Measurements from ENCODE around the gene CACNA2D3. TPM values are rescaled to one million over a fixed set of nuclear protein-coding genes. Genes with fewer than 3 reads are reported as not detected.
"Not testable (repeated sequence)": the region's sequence is repeated elsewhere in the genome, so short reads cannot be mapped to it uniquely, and the experiment has no call there.

CACNA2D3 gene
- total RNA-seq, 1 experiment from 2014 or later, result not detected

DNA sequence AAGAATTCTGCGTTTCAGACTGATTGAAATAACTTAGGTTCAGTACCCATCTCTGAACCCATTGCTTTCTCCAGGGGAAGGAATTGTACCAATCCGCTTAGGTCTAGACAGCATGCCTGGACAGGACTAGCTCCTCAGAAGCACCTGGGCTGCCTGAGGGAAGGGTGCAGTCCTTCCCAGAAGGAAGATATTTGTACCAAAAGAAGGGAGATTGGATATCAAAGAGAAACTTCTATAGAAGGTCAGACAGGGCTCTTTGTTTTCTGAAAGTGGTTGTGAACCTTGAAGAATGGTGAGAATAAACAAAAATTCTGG is 939.3 kb downstream of the CACNA2D3 start:
- DNase-seq (ENCODE audit: low spot score), result no peak

DNA sequence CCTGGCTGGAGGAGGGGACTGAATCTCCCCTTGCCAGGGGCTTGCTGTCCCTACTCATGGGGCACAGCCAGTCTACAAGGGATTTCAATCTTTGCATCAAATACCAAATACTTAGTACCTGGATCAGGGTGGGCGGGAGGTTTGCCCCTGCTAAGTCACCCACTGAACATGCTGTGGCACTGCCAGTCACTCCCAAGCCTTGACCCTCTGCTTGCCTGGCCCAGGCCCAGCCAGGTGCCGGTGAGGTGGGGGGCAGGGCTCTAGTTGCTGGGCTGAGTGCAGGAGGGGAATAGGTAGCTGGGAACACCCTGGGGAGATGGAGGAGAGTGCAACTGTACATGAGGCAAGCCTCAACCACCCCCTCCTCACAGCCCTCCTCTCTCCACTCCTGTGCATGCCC is 941.8 kb downstream of the CACNA2D3 start:
- DNase-seq (ENCODE audit: low spot score), result no peak

DNA sequence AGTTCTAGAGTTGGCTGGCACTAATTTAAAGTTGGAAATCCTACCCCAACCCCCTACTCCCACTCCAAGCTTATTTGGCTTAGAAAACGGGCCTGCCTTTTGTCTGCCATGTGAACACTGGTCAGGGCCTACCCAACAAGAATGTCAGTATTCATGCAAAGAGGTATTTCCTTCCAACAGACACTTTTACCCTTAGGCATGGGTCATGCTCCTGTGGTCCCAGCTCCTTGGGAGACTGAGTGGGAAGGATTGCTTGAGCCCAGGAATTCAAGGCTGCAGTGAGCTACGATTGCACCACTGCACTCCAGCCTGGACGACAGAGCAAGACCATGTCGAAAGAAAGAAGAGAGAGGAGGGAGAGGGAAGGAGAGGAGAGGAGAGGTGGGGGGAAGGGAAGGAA is 943.0 kb downstream of the CACNA2D3 start:
- no peak for DNase-seq (ENCODE audit: low spot score)

DNA sequence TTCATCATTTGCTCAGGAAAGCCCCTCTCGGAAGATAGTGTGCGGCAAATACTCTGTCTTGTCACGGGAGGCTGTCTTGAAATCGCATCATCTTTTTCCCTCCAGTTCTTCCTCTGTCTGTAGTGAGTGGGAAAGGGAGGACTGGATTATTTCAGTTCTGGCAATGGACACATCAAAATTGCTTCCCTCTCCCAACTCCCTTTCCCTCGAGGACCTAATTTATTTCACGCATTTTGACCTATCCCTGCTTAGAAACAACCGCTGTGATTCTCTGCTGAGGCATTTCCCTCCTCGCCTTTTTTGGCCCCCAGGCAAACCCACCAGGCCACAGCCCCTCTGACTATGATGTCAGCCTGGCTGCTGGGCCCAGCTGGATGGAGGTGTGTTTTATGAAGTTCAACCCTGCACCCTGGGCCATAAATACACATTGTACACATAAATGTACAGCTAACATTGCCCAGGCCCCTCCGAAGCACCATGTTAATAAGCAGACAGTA is 944.2 kb downstream of the CACNA2D3 start:
- DNase-seq (ENCODE audit: low spot score), result no peak

DNA sequence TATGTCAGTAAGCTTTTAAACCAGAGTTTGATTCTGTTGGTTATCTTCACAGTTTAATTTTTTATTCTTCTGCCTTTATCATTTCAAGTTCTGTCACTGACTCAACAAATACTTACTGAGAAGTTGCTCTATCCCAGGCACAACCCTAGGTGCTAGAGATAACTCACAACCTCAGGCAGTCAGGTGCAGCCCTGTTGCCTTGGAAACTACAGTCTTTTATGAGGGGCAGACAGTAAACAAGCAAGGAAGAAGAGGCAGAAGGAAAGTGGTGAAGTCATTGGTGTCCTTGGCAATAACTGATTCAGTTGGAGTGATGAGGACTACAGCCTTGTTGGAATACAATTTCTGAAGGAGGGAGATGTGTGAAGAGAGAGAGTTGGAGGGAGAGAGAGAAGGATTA is 947.6 kb downstream of the CACNA2D3 start:
- DNase-seq (ENCODE audit: low spot score), result no peak

DNA sequence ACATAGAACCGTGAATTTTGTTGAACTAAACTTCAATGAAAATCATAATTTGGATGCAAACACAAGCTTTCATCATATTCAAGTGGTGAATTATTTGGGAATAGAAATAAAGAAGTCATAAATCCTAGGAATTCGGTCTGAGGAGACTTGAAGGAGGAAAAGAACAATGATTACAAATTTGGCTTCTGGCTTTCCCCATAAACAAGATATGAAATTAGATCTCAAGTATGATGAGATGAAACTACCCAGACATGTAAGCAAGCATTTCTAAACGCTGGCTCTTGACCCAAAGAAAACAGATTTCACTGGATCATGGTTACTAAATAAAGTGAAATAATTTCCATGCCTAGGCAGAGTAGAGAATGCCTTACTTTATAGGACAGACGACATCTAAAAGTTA is 952.4 kb downstream of the CACNA2D3 start:
- DNase-seq (ENCODE audit: low spot score), result no peak

DNA sequence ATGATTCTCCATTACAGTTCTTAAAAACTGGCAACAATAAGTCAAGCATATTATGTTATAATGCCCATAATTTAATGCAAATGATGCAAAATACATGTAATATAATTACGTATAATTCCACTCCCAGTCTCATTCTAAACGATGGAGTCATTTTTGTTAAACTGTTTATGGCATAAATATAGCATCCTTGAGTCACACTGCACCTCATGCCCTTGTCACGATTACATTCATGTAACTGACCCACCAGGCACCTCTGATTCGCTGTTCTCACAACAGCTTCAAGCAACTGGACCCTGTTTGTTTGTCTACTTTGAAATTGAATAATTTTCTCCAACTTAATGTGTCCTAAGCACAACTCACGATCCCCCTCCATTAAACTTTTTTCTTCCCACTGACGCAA is 953.5 kb downstream of the CACNA2D3 start:
- no peak for DNase-seq (ENCODE audit: low spot score)

DNA sequence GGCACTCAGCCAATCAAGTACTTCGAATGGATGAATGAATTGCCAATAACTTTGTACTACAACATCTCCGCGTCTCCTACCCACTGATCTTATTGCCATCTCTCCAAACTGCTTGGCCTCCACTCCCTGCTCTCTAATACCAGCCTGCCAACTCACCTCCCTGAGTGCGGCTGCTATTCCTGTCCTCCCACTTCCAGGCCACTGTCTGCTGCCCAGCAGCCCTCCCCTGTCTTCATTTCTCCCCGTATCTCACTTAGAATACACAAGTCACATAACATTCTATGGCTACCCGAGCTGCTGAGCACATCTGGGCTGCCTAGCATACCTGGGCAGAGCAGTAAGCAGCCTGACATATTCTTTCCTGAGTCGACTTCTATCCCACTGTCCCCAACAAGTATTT is 955.4 kb downstream of the CACNA2D3 start:
- DNase-seq (ENCODE audit: low spot score), result no peak

DNA sequence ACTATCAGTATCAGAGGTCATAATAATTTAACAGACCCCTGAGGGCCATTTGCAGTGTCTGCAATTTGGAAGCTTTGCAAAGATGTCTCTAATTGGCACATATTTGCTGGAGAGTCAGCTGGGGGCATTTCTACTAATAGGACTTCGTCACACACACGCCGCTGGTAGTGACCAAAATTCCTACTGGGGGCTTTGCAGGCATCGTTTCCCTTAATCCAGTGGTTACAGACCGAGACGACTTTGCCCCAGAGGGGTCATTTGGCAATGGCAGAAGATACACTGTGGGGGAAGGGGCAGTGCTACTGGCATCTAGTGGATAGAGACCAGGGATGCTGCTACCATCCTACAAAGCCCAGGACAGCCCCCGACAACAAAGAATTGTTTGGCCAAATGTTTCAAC is 956.5 kb downstream of the CACNA2D3 start:
- DNase-seq (ENCODE audit: low spot score), result no peak

DNA sequence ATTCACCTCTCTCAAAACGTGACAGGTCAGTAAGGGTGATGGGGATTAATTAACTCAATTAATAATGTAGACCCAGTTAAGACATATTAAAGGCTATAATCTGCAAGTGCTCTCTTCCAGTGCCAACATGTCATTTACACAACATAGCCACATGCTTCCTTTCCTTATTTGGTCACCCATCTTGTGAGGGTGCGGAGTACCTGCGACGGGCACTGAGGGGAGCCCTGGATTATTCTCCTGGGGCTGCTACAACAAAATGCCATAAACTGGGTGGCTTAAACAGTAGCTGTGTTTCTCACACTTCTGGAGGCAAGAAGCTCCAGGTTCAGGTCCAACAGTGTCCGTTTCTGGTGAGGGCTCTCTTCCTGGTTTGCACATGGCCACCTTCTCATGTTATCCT is 962.9 kb downstream of the CACNA2D3 start:
- no peak for DNase-seq (ENCODE audit: low spot score)

DNA sequence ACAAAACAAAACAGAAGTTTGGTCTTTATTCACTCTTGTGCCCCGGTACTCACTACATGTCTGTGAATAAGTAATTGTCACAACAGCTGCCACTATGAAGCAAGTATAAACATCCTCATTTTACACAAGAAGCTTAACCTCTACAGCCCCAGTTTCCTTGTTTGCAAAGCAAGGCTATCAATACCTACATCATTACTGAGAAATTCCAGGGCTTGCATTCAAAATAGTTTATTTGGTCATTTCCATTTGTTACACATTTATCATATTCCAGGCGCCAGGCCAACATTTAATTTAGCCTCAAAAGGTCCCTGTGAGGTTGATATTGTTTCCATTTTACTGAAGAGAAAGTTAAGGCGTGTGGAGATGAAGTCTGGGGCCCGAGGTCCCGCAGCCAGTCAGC is 966.9 kb downstream of the CACNA2D3 start:
- no peak for DNase-seq (ENCODE audit: low spot score)

DNA sequence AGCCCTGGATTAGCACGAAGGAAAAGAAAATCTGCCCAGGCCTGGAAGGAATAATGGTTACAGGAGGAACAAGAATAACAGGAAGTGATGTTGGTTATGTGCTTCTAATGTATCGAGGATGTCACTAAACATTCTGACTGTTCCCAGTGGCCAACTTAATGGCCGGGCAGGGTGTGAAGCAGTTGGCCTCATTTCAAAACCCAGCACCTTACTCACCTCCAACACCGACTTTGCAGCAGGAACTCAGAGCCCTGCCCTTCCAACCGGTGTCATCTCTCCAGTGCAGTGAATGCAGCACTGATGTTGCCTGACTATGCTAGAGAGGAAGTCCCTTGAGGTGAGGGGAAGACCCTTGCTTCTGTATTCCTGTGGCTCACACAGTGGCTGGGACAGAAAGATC is 967.9 kb downstream of the CACNA2D3 start:
- DNase-seq (ENCODE audit: low spot score), result no peak

DNA sequence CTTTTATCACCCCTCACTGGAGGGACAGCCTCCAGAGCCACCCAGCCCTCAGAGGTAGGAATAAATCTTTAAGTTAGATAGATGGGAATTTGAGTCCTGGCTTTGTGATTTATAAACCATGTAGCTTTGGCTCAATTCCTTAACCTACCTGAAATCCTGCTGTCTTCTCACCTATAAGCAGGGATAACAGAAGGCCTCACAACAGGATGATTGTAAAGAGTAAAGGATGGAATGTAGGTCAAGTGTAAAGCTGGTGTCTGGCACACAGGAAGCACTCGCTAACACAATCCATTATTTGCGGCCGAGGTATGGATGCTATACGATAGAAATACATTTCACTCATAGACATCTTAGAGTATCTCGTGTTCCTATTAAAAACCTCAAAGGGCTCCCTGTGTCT is 968.4 kb downstream of the CACNA2D3 start:
- DNase-seq (ENCODE audit: low spot score), result no peak

DNA sequence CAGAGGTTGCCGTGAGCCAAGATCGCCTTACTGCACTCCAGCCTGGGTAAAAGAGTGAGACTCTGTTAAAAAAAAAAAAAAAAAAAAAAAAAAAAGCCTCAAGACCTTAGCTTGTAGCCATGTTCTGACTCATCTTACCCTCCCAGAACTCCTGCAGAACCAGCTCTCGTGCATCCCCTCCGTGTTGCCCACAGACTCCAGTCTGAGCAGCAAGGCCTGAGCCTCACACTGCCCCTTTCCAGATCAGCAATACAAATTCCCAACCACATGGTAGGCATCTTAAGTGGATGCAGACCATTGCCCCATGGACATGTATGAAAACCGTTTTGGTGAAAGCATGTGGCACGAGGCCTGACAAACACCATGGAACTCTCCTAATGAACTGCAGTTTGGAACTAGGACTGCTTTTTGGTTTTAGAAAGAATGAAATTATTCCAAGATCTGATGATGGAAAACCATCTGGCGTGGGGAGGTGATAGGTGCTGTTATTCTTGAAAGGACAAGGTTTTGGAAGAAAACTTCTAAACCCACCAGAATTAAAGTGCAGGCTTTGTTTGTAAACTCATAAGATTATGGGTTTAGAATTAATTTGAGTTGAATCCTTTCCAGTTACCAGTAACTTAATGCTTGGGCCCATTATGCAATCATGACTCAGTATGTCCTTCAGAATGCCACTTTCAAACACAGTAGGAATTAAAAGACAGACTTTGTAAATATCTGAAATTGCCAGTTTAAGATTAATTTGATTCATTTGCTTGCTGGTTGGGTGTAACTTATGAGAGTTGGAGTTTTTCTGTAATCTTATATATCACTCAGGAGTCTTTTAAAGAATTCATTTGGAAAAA is 969.3 kb downstream of the CACNA2D3 start:
- no peak for DNase-seq (ENCODE audit: low spot score)

DNA sequence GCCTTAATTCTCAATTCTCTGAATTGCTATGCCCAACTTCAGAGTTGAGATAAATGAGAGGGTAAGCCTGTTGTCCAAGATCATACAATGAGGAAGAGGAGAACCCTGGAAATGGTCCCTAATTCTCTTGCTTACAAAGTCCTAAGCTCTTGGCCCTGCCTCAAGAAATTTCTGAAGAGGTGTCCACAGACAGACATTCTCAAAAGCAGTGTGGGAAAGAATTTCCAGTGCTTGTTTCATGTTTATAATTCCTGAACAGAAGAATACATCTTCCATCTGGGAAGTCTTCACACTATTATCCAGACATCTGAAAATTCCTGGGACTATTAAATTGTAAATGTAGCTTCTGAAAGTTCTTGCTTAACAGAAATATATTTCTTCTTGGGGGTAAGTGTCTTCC is 972.3 kb downstream of the CACNA2D3 start:
- DNase-seq (ENCODE audit: low spot score), result no peak

DNA sequence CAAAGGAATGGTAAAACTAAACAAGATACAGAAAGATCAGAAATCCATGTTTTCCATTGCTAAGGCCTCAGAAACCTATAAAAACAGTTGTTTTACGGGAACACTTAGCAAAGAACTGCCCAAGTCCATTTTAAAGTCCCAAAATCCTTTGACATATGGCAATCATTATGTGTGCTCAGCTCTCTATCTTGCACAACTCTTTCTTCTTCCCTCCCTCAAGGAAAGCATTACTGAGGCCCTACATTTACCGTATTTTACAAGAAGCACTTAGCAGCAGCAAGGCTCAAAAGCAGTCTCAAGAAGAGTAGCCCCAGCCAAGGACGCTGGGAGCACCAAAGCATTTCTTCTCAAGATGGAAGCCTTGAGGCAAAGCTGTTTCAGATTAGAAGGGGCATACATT is 975.1 kb downstream of the CACNA2D3 start:
- no peak for DNase-seq (ENCODE audit: low spot score)

DNA sequence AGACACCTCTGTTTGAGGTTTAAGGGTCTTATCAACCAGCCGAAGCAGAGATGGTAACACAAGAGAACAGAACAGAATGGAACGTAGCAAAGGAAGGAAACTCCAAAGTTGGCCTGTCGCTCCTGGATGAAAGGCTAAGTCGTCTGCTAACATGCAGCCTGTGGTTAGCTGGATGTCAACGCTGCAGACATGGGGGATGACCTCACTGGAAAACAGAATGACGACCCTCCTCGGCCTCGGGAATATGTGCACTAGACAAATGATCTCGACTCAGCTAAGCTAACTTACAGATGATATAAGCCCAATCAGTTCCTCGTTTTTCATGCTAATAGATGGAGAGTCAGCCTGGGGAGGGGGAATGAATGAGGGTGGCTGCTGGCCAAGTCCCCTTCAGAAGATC is 983.3 kb downstream of the CACNA2D3 start:
- no peak for DNase-seq (ENCODE audit: low spot score)

DNA sequence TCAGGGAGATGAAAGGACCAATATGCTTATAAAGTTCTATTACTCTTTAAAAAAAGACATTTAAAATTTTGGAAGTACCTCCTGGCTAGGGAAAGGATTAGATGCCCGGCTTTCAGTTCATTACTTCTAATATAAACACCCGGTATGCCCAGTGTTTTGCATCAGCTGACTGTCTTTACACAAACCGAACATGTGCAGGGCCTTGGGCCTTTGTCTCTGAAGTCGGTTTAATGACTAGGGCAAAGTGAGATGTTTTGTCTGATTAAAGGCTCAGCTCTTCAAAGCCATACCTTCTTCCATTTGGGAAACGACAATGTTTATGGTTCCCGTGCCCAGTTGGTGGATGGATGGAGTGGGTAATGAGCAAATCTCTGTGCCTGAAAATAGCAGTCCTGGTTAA is 984.8 kb downstream of the CACNA2D3 start:
- no peak for DNase-seq (ENCODE audit: low spot score)

DNA sequence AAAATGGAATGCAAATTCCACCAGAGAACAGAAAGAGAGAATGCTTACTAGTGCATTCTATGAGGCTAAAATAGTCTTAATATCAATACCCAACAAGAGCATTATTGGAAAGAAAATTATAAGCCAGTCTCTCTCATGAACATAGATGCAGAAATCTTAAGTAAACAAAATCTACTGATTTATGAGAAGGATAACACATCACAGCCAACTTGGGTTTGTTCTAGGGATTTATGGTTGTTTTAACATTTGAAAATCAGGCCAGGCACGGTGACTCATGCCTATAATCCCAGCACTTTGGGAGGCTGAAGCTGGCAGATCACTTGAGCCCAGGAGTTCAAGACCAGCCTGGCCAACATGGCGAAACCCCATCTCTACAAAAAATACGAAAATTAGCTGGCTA is 989.6 kb downstream of the CACNA2D3 start:
- not testable (repeated sequence) for DNase-seq (ENCODE audit: low spot score)

DNA sequence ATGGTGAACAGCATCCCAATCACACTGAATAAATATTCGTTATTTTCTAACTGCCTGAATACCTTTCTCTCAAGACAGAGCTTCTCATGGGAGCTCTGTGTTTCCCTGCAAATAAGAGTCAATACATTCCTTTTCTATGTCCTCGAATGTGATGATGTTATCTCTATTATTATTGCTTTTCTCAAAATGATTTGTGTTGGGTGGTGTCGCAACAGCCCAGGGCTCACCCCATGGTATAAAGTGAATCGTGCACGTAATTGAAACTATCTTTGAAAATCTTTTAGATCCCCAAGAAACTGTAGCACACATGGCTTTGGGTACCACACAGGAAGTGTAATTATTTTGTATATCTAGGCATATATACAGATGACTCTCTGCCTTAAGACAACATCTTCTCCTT is 996.1 kb downstream of the CACNA2D3 start:
- no peak for DNase-seq (ENCODE audit: low spot score)

DNA sequence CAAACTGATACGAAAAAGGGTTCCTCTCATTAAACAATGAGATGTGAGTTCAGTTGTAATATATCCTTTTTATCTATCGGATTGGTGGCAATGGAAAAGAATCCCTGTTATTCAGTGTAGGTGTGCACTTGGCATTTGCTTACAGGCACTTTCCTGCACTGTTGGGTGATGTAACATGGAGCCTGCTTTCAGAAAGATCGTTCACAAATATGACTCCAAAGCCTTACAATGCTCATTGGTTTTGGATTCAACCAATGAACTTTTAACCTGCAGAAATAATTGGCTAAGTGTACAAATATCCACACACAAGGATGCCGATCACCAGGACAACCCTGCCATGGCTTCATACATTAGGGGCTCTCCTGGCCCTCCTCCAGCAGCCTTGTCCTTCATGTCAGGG is 996.9 kb downstream of the CACNA2D3 start:
- DNase-seq (ENCODE audit: low spot score), result no peak

DNA sequence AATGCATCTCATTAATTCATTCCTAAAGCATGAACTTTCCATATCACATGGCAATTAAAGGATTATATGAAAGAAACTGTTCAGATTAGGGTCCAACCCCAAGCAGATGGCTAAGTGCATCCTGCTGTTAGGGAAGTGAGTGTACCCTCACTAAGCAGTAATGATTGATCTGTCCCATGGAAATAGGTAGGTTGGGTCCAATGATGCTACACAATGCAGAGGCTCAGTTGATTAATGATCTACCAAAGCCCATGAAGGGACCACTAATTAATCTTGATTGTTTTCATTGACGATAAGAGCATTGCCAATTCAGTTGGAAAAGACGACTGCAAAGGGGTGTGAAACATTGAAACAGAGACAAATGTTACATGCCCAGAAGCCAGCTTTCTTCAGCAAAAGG is 1000.0 kb downstream of the CACNA2D3 start:
- no peak for DNase-seq (ENCODE audit: low spot score)

Measured in HT-29 (cell line).